B cell (primary cell): ENCODE measurements around the gene RABGAP1. TPM values are rescaled to one million over a fixed set of nuclear protein-coding genes. Genes with fewer than 3 reads are reported as not detected.
A peak's percentile ranks its signal among the peaks of the same experiment; 100 is the strongest.

Source experiments
- ATAC-seq: fragments of 200-7000 bp; cut with Tn5 transposase; one replicate; pipeline ENCODE4 v1.10.0; 2021; ENCODE audit warnings: low read depth, mild to moderate bottlenecking, moderate number of reproducible peaks, moderate library complexity
- CTCF ChIA-PET: fragments of 350-600 bp; sonication (Branson Sonifier 250); formaldehyde crosslinking; loops from one replicate; lab custom pipeline; 2021; ENCODE audit warnings: antibody characterized with exemption, inconsistent platforms; lab: Charles Lee
- POLR2A ChIA-PET: fragments of 350-600 bp; sonication (Branson Sonifier 250); formaldehyde crosslinking; loops from one replicate; lab custom pipeline; 2021; ENCODE audit warnings: antibody characterized with exemption; lab: Charles Lee
- DNase-seq: peaks from one replicate; pipeline ENCODE4 v3.0.0; 2013
- H2AFZ ChIP-seq: 2 replicates; pipeline ENCODE4 v1.6.1; 2012; ENCODE audit warnings: mild to moderate bottlenecking, low read depth, low read length; ENCODE audit not compliant: insufficient read depth, poor library complexity, severe bottlenecking
- H3K27ac ChIP-seq, 2 donors: 1 replicate in 1 of 2; 2 replicates in 1 of 2; pipeline ENCODE4 v1.5.1; 2012 to 2013; ENCODE audit warnings: low read length in 2 of 2, mild to moderate bottlenecking in 2 of 2, moderate library complexity in 1 of 2
- H3K27me3 ChIP-seq, 4 experiments: fragments of 200-600 bp in 1 of 4; sonication (generic) in 1 of 4; replicated peaks in 1 of 4; 1 replicate in 2 of 4; 2 replicates in 2 of 4; pipeline versions ENCODE4 v1.6.1 to v1.7.0; 2013 to 2016; ENCODE audit warnings: low read length in 3 of 4, mild to moderate bottlenecking in 2 of 4, mixed read lengths in 1 of 4, moderate library complexity in 1 of 4; ENCODE audit not compliant: insufficient read depth in 4 of 4, control insufficient read depth in 3 of 4; ENCODE audit errors: control extremely low read depth in 1 of 4
- H3K36me3 ChIP-seq, 2 experiments: replicated peaks in 1 of 2; 1 replicate in 1 of 2; 2 replicates in 1 of 2; pipeline versions ENCODE4 v1.6.1 to v1.7.1; 2013; ENCODE audit warnings: low read length in 1 of 2; ENCODE audit not compliant: insufficient read depth in 2 of 2, control insufficient read depth in 1 of 2; ENCODE audit errors: control extremely low read depth in 1 of 2, extremely low read depth in 1 of 2
- H3K4me1 ChIP-seq, 2 donors: fragments of 200-600 bp in 1 of 2; sonication (generic) in 1 of 2; 1 replicate in 1 of 2; 2 replicates in 1 of 2; pipeline versions ENCODE4 v1.5.1 to v1.6.1; 2013 to 2017; ENCODE audit warnings: low read length in 2 of 2; ENCODE audit not compliant: control insufficient read depth in 2 of 2, insufficient read depth in 2 of 2
- H3K4me2 ChIP-seq: replicated peaks from 2 replicates; pipeline ENCODE3; 2012; ENCODE audit warnings: mild to moderate bottlenecking, low read depth, low read length; ENCODE audit not compliant: poor library complexity, severe bottlenecking
- H3K4me3 ChIP-seq, 5 experiments: fragments of 200-600 bp in 1 of 5; sonication (generic) in 1 of 5; 1 replicate in 3 of 5; 2 replicates in 2 of 5; pipeline versions ENCODE4 v1.5.1 to v1.7.0; 2011 to 2016; ENCODE audit warnings: low read length in 4 of 5, mild to moderate bottlenecking in 4 of 5, low read depth in 2 of 5, control low read depth in 1 of 5, moderate library complexity in 1 of 5; ENCODE audit not compliant: insufficient read depth in 1 of 5; ENCODE audit errors: control extremely low read depth in 1 of 5, extremely low read depth in 1 of 5
- H3K79me2 ChIP-seq: fragments of 200-600 bp; sonication (generic); one replicate; pipeline ENCODE4 v1.6.0; 2016; ENCODE audit warnings: low read length; ENCODE audit not compliant: control insufficient read depth, insufficient read depth
- H3K9ac ChIP-seq: fragments of 200-600 bp; sonication (generic); 2 replicates; pipeline ENCODE4 v1.6.1; 2017; ENCODE audit warnings: mild to moderate bottlenecking, low read length, moderate library complexity
- H3K9me3 ChIP-seq, 3 donors: one replicate each; pipeline versions ENCODE4 v1.6.1 to v1.7.1; 2013; ENCODE audit warnings: low read length in 2 of 3; ENCODE audit not compliant: control insufficient read depth in 2 of 3, insufficient read depth in 1 of 3; ENCODE audit errors: control extremely low read depth in 1 of 3
- H4K20me1 ChIP-seq: 2 replicates; pipeline ENCODE4 v1.6.0; 2012; ENCODE audit warnings: mild to moderate bottlenecking, low read length; ENCODE audit not compliant: insufficient read depth, control insufficient read depth, poor library complexity, severe bottlenecking
- H3K27ac Mint-ChIP-seq: one replicate; pipeline ENCODE4 v1.8.0; 2021; ENCODE audit warnings: mixed read lengths
- H3K27me3 Mint-ChIP-seq: one replicate; pipeline ENCODE4 v1.8.0; 2021; ENCODE audit warnings: mixed read lengths
- H3K4me1 Mint-ChIP-seq: one replicate; pipeline ENCODE4 v1.8.0; 2021; ENCODE audit warnings: mixed read lengths
- H3K4me3 Mint-ChIP-seq: one replicate; pipeline ENCODE4 v1.8.0; 2021; ENCODE audit warnings: mixed read lengths
- H3K9me3 Mint-ChIP-seq: one replicate; pipeline ENCODE4 v1.8.0; 2022; ENCODE audit warnings: mixed read lengths; ENCODE audit not compliant: insufficient read depth
- CTCF ChIP-seq: fragments of 200-600 bp; IDR thresholded peaks from one replicate; pipeline ENCODE4 v1.8.0; 2022; ENCODE audit warnings: antibody characterized with exemption, mild to moderate bottlenecking
- EZH2 ChIP-seq: IDR thresholded peaks from 2 replicates; pipeline ENCODE4 v1.6.1; 2012; ENCODE audit warnings: borderline replicate concordance, low read depth, mild to moderate bottlenecking, moderate library complexity, low read length; ENCODE audit not compliant: insufficient read depth, poor library complexity, severe bottlenecking
- WGBS: methylation state at CpG from one replicate; pipeline ENCODE4 v1.1.5; 2013; ENCODE audit warnings: missing lambda C conversion rate; ENCODE audit not compliant: insufficient coverage; 5-methylcytosine and 5-hydroxymethylcytosine counted together
- intact Hi-C: fragments of 100-400 bp; cut with micrococcal nuclease; formaldehyde crosslinking; loops from one replicate; pipeline ENCODE4 v1.10.0; 2022
- polyA plus RNA-seq: library from polyadenylated mRNA; depleted of rRNA; stranded (reverse); fragments of >200 nt; gene quantifications from 2 replicates; pipeline ENCODE4 v1.2.3, GENCODE V29; 2012
- total RNA-seq, 2 donors: library from RNA; stranded (reverse); fragments of 120-200 nt in 1 of 2; gene quantifications; 1 replicate in 1 of 2; 2 replicates in 1 of 2; pipeline versions ENCODE4 v1.2.3 to v1.2.4, GENCODE V29; 2013 to 2022

Gene RABGAP1
- total and polyA plus RNA-seq, 2 donors (not counting 1 experiment from before 2014, with no cell fraction given) = 13.9 to 81.0 TPM

GRCh38 chr9:122986010-122986409 lies 45.2 kb downstream of the RABGAP1 start:
- Histone ChIP-seq H3K4me3 (peak overlapping the region in 1 of 5 experiments; percentile 17), H3K4me1 (no peaks in the 10 kb centered on the region), H3K79me2 (no peaks in the 10 kb centered on the region), H3K4me2 (peak overlapping the region; percentile 27), H3K9me3 (no peaks in the 10 kb centered on the region), H3K9ac (peak overlapping the region; percentile 33), H3K27me3 (no peaks in the 10 kb centered on the region), H3K27ac (peak overlapping the region in 1 of 2 donors; percentile 47), H4K20me1 (no peaks in the 10 kb centered on the region), H3K36me3 (peaks cover 5 to 47% of the 10 kb centered on the region in 2 experiments), H2AFZ (peak overlapping the region; percentile 30)
- H3K27ac Mint-ChIP-seq = no peak overlapping the region
- ChIA-PET CTCF (no interaction called here), POLR2A (no interaction called here)
- peak overlapping the region; percentile 47 for H3K4me3 Mint-ChIP-seq
- H3K27me3 Mint-ChIP-seq = no peaks in the 10 kb centered on the region
- DNase-seq (peak; percentile 13), ATAC-seq (no peak)
- TF ChIP-seq CTCF (no peak), EZH2 (no peak)
- H3K4me1 Mint-ChIP-seq = peaks cover 7% of the 10 kb centered on the region
- H3K9me3 Mint-ChIP-seq = no peaks in the 10 kb centered on the region
- intact Hi-C loops = no loop called here
- WGBS = 78% methylated on average over 4 of the region's 5 CpGs

- WGBS = no CpG with 5 or more reads among the region's 2 CpGs
- H3K36me3 ChIP-seq = peaks cover 5 to 50% of the 10 kb centered on the region in 2 experiments
- H3K27ac ChIP-seq = no peak overlapping the region
- H3K27me3 ChIP-seq = no peaks in the 10 kb centered on the region
- no peak for DNase-seq
- Mint-ChIP-seq H3K4me3 (no peak overlapping the region), H3K27me3 (no peaks in the 10 kb centered on the region), H3K27ac (no peak overlapping the region), H3K4me1 (peaks cover 7% of the 10 kb centered on the region), H3K9me3 (no peaks in the 10 kb centered on the region)
- POLR2A ChIA-PET = interaction anchor here (0.6 kb wide), 1 partner anchor 1454 kb away, joined by 3 read pairs; no protein-coding TSS in a partner anchor
- H3K4me3 ChIP-seq = no peak overlapping the region
- no peak for TF ChIP-seq EZH2
- TF ChIP-seq CTCF = no peak
- intact Hi-C loops = loop anchor here (2.0 kb wide), 1 partner anchor 83 kb away; the partner anchor contains the start of gene RC3H2
- no peak overlapping the region for H3K9ac ChIP-seq
- no peaks in the 10 kb centered on the region for H3K9me3 ChIP-seq
- no peak overlapping the region for H3K4me2 ChIP-seq
- H3K79me2 ChIP-seq = no peaks in the 10 kb centered on the region
- H3K4me1 ChIP-seq = no peaks in the 10 kb centered on the region
- no peaks in the 10 kb centered on the region for H4K20me1 ChIP-seq
- no peak for ATAC-seq
- H2AFZ ChIP-seq = no peak overlapping the region
- CTCF ChIA-PET = interaction anchor here (0.6 to 2.3 kb wide), 5 partner anchors 14 to 525 kb away, joined by 3 to 9 read pairs (median 4); no protein-coding TSS in a partner anchor
Measured at GRCh38 chr9:122988141-122988540, 47.3 kb downstream of the RABGAP1 start.
